GM18907 (cell line): ENCODE results near the gene TAF9.
"Not testable (repeated sequence)": the region's sequence is repeated elsewhere in the genome, so short reads cannot be mapped to it uniquely, and the experiment has no call there.

Experiments used
- ATAC-seq: cut with Tn5 transposase; IDR thresholded peaks from one replicate; pipeline ENCODE4 v1.9.1; 2021; ENCODE audit warnings: mild to moderate bottlenecking, moderate library complexity; ENCODE audit not compliant: unreplicated experiment

The TAF9 gene, protein sequence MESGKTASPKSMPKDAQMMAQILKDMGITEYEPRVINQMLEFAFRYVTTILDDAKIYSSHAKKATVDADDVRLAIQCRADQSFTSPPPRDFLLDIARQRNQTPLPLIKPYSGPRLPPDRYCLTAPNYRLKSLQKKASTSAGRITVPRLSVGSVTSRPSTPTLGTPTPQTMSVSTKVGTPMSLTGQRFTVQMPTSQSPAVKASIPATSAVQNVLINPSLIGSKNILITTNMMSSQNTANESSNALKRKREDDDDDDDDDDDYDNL

DNA sequence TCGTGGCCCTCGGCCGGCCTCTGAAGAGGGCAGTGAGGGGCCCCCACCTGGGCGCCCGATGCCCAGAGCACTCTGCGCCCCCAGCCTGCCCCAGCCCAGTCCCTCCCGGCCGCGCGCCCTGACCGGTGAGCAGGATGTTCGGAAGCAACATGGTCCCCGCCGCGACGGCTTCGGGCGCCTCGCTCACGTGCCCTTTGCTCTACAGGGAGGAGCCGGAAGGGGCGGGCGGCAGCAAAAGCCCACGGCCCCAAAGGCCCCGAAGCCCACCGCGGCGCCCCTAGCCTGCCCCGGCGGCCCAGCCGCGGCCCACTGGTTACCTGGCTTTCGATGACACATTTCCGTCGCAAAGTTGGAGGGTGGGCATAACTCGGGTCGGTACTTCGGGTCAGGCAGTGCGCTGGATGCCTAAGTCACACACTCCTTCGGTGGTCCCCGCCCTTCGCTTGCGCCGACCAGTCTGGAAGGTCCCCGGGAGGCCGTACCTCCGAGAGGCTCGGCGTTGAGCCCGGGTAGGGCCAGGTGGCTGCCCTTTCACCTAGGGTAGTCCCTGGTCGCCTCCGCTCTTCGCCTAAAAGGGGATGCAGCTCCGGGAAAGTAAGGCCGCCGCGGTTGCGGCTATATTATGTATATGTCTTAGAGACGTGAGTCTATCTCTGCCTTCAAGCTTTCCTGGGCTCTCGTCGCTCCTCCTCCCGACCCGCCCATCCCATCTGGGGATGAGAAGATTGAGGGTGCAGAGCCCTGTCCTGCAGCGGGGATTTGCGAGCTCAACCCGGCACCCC is at the start of gene TAF9, which contains the start of the genes AK6 and RAD17:
TAF9 (minus strand) TSS at position 181 of the 782 bp plus-strand sequence. CDS start 3,783 bp downstream, outside the sequence.
AK6 (minus strand) TSS at position 181 of the 782 bp plus-strand sequence; CDS start at position 151, 30 bp downstream.
RAD17 (plus strand) TSS at position 479 of the 782 bp plus-strand sequence. CDS start 2,391 bp downstream, outside the sequence.
- peak; percentile 94 for ATAC-seq

DNA sequence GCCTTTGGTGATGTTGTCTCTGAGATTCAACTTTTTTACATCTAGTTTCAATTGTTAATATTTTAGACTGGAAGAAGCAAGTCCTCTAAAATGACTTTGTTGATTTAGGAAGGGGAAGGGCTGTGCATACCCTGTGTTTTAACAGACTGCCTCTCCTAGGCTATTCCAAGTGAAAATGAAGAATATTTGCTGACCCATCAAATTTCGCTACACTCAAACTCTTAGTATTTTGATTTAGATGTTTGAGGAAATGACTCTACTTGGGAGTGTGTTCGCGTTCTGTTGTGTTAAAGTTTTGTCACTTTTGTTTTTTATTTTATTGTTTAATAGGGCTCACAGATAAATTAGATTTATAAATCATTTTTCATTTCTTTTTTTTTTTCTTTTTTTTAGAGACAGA is 49.2 kb upstream of the TAF9 start:
- ATAC-seq: no peak

DNA sequence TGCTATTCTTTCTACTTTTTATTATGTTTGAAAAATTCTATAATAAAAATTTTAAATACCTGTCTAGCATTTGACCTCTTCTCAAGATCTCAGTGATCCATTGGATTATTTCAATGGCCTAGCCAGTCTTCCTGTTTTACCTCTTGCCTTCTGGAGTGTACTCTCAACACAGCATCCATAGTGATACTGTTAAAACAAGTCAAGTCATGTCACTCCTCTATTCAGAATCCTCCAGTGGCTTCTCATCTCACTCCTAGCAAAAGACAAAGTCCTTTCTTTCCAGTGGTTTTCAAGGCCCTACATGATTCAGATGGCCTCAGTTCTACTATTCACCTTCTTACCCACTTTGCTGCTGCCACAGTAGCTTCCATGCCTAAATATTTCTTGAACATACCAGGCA is 47.4 kb upstream of the TAF9 start:
- ATAC-seq: no peak

DNA sequence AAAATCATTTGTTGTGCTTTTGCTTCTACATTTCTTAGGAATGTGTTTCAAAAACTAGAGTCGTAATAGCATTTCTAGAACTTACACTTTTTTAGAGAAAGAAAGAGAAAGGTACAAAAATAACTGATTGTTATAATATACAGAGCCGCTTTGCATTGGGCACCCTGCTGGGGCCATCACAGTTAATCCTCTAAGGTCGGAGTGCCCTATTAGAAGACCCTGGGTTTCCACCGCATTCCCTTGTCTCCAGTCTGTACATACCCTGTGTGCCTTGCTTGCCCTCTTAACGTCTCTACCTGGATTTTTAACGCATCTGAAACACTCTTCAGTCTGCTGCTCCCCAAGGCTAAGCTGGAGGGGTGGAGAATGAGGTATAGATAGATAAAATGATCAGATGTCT is 46.9 kb upstream of the TAF9 start:
- no peak for ATAC-seq

DNA sequence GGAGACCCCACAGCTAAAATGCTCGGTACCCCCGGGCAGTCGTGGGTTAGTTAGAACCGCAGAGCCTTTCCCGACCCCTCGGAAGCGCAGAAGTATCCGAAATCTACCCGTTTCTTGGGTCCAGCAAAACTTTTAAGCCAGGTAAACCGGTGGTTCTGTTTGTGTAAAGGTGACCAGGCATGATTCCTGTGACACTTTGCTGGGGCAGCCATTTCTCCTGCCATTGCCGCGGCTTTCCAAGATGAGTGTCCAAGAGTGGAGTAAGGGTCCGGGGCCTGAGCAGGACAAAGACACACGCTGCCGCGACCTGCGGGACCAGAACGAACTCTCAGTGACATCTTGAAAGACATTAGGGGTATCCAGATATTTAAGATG is 46.3 kb upstream of the TAF9 start:
- ATAC-seq: no peak

DNA sequence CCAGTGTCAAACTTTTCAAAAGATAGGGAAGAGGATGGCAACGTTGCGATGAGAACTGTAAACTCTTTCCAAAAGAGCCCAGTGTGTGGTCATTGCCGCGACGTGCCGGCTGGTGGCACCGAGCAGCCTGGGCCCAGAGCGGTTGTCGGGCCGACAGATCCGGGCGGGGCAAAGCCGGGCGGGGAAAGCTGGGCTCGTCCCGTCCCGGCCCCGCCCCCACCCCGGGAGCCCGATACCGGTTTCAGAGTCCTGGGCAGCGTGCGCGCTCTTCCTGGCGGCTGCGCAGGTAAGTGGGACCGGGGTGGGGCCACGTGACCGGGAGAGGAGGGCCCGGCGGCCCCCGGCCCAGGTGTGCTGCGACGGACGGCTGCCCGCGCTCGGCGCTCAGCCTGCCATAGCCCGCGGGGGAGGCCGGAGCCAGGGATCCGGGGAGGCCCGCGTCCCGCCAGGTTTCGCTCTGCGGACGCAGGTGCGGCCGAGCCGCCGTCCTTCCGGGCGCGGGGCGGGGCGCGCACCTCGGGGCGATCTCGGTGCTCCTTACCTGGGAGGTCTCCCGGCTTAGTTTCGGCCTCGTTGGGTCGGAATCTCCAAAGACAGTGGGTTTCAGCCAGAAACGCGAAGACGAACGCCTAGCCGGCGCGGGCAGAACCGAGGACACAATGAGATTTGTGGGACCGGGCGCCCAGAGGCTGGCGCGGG is 45.7 kb upstream of the TAF9 start, which contains the start of gene MARVELD2:
MARVELD2 (plus strand) TSS at position 232 of the 699 bp plus-strand sequence. CDS start 4,270 bp downstream, outside the sequence.
- ATAC-seq: peak; percentile 58

DNA sequence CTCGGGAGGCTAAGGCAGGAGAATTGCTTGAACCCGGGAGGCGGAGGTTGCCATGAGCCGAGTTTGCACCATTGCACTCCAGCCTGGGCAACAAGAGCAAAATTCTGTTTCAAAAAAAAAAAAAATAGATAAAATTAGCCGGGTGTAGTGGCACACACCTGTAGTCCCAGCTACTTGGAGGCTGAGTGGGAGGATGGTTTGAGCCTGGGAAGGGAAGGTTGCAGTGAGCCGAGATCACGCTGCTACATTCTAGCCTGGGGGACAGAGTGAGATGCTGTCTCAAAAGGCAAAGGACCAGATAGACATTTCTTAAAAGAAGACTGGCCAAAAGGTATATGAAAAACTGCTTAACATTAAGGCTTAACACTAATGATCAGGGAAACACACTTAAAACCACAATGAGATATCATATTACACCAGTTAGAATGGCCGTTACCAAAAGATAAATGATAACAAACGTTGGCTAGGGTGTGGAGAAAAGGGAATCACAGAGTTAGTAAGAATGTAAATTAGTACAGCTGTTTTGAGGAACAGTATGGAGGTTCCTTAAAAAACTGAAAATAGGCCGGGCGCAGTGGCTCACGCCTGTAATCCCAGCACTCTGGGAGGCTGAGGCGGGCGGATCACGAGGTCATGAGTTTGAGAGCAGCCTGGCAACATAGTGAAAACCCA is 35.5 kb upstream of the TAF9 start:
- ATAC-seq: no peak

DNA sequence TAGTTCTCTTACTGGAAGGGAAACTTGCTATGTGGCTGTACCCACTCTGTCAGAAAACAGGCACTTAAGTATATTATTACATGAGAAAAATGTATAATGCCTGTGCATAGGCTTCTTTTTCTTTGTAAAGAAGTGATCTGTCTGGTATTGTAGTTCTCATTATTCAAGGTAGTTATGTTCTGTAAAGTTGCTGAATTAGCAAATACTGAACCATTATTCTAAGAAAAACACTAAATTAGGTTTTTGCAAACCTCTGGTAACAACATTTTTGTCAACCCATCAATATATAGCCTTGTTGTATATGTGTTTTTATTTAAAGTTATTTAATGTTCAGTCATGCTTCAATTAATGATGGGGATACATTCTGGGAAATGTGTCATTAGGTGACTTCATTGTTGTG is 9.1 kb upstream of the TAF9 start:
- no peak for ATAC-seq

DNA sequence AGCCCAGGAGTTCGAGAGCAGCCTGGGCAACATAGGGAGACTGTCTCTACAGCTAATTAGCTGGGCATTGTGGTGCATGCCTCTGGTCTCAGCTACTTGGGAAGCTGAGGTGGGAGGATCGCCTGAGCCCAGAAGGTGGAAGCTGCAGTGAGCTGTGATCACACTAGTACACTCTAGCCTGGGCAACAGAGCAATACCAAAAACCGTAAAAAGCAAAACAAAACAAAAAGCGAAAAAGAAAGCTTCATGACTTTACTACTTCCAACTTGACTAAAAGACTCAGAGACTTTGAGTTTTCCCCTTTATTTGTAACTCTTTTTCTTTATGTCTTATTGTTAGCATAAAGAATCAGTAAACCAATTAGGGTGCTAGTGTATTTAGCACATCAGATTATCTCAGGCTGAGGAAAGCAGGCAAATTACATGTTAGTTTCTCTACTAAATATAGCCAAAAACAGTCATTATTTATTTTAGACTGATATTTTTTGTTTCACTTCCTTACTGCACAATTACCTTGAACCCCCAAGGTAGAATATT is 5.7 kb upstream of the TAF9 start:
- peak; percentile 67 for ATAC-seq

DNA sequence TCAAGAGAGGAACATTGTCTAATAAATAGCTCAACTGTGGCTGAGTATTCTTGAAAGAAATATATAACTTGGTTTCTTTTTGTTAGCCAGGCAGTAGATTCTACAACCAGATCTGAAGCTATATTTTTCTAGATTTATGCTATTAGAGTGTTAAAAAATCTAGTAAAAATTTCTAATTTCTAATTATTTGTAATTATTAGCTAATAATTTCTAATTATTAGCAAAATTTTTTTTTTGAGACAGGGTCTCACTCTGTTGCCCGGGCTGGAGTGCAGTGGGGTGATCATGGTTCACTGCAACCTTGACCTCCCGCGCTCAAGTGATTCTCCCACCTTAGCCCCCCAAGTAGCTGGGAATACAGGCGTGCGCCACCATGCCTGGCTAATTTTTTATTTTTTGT is 3.1 kb upstream of the TAF9 start:
- no peak for ATAC-seq

DNA sequence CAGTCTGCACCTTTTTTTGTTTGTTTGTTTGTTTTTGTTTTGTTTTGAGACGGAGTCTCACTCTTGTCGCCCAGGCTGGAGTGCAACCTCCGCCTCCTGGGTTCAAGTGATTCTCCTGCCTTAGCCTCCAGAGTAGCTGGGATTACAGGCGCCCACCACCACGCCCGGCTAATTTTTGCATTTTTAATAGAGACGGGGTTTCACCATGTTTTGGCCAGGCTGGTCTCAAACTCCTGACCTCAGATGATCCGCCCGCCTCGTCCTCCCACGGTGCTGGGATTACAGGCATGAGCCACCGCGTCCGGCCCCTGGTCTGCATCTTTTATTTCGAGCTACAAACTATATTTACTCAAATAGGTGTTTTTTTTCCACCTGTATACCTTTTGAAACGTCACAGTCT is 1.0 kb upstream of the TAF9 start:
- ATAC-seq: not testable (repeated sequence)

DNA sequence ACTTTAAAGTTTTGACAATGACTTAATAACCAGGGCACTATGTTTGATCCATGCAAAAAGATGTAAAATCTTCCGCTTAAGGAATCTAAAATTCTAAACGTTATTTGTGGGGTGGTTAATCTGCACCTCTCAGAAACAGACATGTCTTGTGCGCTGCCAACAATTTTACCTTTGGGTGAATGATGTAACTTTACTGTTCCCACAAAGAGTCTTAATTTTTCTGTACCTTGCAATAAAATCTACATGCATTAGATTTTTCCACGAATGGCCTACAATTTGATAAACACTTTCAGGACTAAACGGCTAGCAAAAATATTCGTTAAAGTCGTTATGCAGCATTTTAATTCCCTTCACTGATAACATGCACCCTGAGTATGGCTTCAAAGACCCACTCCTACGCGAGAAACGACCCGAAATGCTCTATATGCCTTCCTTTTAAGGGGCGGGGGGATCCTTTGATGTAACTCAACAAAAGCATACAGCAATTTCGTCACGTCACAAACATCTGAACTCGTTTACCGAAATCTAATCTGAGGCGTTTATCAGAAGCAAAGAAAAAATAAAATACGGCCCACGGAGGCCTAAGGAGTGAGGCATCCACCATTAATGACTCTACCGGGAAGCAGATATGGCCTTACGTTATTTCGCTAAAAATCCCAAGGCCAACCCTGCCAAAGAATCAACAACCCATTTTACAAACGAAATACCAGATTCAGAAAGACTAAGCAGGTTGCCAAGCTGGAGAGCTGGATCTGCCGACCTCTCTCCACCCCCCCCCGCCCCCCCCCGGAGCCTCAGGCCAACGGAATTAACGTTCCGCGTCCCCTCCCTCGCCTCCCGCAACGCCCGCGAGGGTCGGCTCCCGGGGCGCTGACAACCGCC is 621 bp downstream of the TAF9 start:
- ATAC-seq: no peak

DNA sequence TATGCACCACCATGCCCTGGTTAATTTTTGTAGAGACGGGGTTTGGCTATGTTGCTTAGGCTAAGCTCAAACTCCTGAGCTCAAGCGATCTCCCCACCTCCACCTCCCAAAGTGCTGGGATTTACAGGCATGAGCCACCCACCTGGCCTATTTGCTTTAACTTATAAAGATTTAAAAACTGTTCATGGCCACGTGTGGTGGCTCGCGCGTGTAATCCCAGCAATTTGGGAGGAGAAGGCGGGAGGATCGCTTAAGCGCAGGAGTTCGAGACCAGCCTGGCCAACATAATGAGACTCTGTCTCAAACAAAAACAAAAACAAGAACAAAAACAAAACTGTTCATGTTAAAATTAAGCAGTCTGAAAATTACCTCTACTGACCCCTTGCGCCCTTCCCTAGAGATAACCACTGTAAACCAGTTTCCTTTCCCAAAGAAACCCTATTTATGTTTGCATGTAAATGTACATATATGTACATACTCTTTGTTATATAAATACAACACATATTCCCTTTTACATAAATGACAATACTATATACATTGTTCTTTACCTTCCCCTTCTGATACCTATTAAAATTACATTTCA is 1.5 kb downstream of the TAF9 start:
- no peak for ATAC-seq

DNA sequence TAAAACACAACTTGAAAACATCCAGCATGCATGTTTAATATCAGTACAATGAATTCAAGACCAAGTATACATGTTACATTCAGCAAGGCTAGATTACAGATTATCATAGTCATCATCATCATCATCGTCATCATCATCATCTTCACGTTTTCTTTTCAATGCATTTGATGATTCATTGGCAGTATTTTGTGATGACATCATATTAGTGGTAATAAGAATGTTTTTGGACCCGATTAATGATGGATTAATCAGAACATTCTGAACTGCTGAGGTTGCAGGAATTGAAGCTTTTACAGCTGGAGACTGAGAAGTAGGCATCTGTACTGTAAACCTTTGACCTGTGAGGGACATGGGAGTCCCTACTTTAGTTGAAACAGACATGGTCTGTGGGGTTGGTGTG is 4.5 kb downstream of the TAF9 start:
- no peak for ATAC-seq

DNA sequence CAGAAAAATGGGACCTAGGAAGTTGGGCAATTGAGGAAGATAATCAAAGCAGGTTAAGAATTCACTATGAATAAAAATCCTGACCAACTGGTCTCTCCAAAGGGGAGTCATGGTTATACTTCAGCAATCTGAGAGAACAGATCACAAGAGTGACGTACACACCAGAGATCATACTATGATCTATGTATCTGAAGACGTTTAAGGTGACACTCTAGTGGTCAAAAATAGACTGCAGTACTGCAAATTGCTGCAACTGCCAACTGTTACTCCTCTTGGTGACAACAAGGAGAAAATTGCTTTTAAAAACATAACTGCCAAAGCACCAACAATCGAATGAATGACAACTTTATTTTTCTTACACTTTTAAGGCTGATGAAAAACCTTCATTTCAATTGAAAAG is 4.9 kb downstream of the TAF9 start:
- ATAC-seq: no peak

DNA sequence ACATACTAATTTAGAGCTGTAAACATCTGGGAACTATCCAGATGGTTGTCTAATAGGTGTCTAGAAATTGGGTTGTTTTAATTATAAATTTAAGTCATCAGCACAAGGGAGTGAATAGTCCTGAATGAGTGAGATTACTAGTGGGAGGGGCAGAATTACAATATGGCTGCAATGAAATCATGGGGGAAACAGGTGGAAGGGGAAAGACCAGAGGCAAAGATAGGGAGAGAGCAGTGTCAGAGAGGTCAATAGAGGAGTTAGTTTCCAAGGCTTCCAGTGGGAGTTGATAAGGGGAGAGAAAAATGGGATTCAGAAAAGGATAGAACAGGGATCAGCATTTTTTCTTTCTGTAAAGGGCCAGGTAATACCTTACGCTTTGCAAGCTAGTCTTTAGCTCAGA is 8.9 kb downstream of the TAF9 start:
- ATAC-seq: no peak

DNA sequence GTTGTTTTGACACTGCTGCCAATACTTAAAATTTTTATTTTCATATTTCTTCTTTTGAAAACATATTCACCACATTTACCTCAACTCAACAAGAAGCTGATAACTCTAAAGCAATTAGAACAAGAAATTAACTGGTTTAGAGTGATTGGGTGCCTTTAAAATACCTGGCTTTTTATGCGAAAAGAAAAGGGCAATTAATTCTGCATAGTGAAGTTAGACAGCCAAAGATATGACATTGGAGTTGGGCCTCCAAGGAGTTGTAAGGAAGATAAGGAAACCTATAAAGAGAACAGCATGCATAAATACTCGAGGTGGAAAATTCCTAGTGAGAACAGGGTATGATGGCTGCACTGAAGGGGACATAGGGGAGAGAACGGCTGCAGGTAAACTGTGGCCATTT is 9.6 kb downstream of the TAF9 start:
- ATAC-seq: no peak

DNA sequence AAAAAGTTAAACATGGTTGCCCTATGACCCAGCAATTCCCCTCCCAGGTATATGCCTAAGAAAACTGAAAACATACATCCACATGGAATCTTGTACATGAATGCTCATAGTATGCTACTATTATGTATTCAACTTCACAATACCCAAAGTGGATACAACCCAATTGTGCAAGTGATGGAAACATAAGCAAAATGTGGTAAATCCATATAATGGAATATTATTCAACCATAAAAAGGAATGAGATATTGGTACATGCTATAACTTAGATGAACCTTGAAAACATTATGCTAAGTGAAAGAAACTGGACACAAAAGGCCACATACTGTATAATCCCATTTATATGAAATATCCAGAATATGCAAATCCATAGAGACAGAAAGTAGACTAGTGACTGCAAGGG is 18.7 kb downstream of the TAF9 start:
- no peak for ATAC-seq

DNA sequence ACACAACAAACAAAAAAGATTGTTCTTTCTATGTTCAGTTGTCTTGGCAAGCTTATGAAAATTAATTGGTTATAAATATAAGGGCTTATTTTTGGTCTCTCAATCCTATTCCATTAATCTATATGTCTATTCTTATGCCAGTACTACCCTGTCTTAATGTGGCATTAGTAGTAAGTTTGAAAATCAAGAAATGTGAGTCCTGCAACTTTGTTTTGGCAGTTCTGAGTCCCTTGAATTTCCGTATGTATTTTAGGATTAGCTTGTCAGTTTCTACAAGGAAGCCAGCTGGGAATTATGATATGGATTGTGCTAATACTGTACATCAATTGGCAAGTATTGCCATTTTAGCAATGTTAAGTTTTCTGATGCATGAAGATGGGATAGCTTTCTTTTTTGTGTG is 26.2 kb downstream of the TAF9 start:
- no peak for ATAC-seq
